GM12878 (cell line): ENCODE measurements around the gene GLMN.

Experiments
- POLR2A ChIP-seq: IDR thresholded peaks from 2 replicates; pipeline ENCODE4 v1.6.1; 2011; ENCODE audit warnings: low read depth, mild to moderate bottlenecking, low read length
- POLR2AphosphoS5 ChIP-seq: IDR thresholded peaks from 2 replicates; pipeline ENCODE4 v1.6.1; 2011; ENCODE audit warnings: mild to moderate bottlenecking, low read length, inconsistent platforms
- TF ChIP-seq, protein P1 (sequence below), 3 experiments: IDR thresholded peaks in 2 of 3; conservative IDR thresholded peaks in 1 of 3; 2 replicates each; pipeline ENCODE4 v1.5.1; 2011; ENCODE audit warnings: low read depth in 3 of 3, low read length in 3 of 3, mild to moderate bottlenecking in 3 of 3, control low read depth in 2 of 3, moderate library complexity in 2 of 3, inconsistent platforms in 1 of 3, mixed read lengths in 1 of 3; ENCODE audit not compliant: control insufficient read depth in 2 of 3, insufficient read depth in 1 of 3; ENCODE audit errors: extremely low read depth in 1 of 3

DNA sequence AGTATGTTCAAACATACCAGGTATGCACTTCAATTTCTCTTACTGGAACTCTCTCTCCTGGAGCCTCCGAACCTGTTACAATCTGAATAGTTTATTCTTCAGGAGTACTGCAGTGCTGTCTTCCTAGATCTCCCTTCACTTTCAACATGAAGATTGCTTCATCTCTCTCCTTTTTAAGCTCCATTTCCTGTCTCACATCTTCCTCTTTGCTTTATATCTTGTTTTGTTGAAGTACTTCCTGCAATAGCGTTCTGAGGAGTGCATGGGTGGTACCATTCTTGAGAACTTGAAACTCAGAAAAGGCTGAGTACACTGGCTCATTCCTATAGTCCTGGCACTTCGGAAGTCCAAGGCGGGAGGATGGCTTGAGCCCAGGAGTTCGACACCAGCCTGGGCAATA lies 96.8 kb downstream of the GLMN start:
- TF ChIP-seq POLR2AphosphoS5 (no peak), POLR2A (no peak)
- TF ChIP-seq, protein P1, sequence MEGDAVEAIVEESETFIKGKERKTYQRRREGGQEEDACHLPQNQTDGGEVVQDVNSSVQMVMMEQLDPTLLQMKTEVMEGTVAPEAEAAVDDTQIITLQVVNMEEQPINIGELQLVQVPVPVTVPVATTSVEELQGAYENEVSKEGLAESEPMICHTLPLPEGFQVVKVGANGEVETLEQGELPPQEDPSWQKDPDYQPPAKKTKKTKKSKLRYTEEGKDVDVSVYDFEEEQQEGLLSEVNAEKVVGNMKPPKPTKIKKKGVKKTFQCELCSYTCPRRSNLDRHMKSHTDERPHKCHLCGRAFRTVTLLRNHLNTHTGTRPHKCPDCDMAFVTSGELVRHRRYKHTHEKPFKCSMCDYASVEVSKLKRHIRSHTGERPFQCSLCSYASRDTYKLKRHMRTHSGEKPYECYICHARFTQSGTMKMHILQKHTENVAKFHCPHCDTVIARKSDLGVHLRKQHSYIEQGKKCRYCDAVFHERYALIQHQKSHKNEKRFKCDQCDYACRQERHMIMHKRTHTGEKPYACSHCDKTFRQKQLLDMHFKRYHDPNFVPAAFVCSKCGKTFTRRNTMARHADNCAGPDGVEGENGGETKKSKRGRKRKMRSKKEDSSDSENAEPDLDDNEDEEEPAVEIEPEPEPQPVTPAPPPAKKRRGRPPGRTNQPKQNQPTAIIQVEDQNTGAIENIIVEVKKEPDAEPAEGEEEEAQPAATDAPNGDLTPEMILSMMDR (IDR thresholded peaks at IDR 0.05 in 2 of 3, conservative IDR thresholded peaks at IDR 0.05 in 1 of 3; ENCODE audit: control insufficient read depth in 2 of 3, extremely low read depth in 1 of 3, insufficient read depth in 1 of 3, low read depth in 3 of 3, low read length in 3 of 3), result no peak
